ENCODE results near the gene PACC1.
"Not testable (repeated sequence)": the region's sequence is repeated elsewhere in the genome, so short reads cannot be mapped to it uniquely, and the experiment has no call there.

The PACC1 gene

GRCh38 chr1:212423879-212424278 is 9.2 kb upstream of the PACC1 start:
- Mint-ChIP-seq H3K4me3 (no peak overlapping the region), H3K36me3 (no peaks in the 10 kb centered on the region), H3K9me3 (no peaks in the 10 kb centered on the region), H3K27ac (no peak overlapping the region), H3K4me1 (no peaks in the 10 kb centered on the region), H3K27me3 (peaks cover 1% of the 10 kb centered on the region)

- no peaks in the 10 kb centered on the region for H3K9me3 Mint-ChIP-seq
- H3K27ac Mint-ChIP-seq = no peak overlapping the region
- H3K27me3 Mint-ChIP-seq = peaks cover 1% of the 10 kb centered on the region
- H3K36me3 Mint-ChIP-seq = no peaks in the 10 kb centered on the region
- no peak overlapping the region for H3K4me3 Mint-ChIP-seq
- no peaks in the 10 kb centered on the region for H3K4me1 Mint-ChIP-seq
These were observed 6.5 kb upstream of the PACC1 start for GRCh38 chr1:212421165-212421564.

GRCh38 chr1:212415107-212415841 is 588 bp upstream of the PACC1 start:
- Mint-ChIP-seq H3K9me3 (no peaks in the 10 kb centered on the region), H3K27me3 (no peaks in the 10 kb centered on the region), H3K36me3 (peaks cover 1% of the 10 kb centered on the region), H3K4me3 (peak overlapping the region; percentile 97), H3K4me1 (peaks cover 38% of the 10 kb centered on the region), H3K27ac (peak overlapping the region; percentile 93)

GRCh38 chr1:212413902-212414327 is 771 bp downstream of the PACC1 start:
- H3K27ac Mint-ChIP-seq = peak overlapping the region; percentile 80
- peaks cover 9% of the 10 kb centered on the region for H3K36me3 Mint-ChIP-seq
- no peaks in the 10 kb centered on the region for H3K9me3 Mint-ChIP-seq
- no peaks in the 10 kb centered on the region for H3K27me3 Mint-ChIP-seq
- peak overlapping the region; percentile 97 for H3K4me3 Mint-ChIP-seq
- H3K4me1 Mint-ChIP-seq = peaks cover 38% of the 10 kb centered on the region

GRCh38 chr1:212412374-212412773 is 2.3 kb downstream of the PACC1 start:
- H3K27me3 Mint-ChIP-seq = no peaks in the 10 kb centered on the region
- no peaks in the 10 kb centered on the region for H3K9me3 Mint-ChIP-seq
- peaks cover 38% of the 10 kb centered on the region for H3K4me1 Mint-ChIP-seq
- no peak overlapping the region for H3K4me3 Mint-ChIP-seq
- H3K36me3 Mint-ChIP-seq = peaks cover 12% of the 10 kb centered on the region
- no peak overlapping the region for H3K27ac Mint-ChIP-seq

- H3K4me1 Mint-ChIP-seq = peaks cover 32% of the 10 kb centered on the region
- H3K36me3 Mint-ChIP-seq = peaks cover 13% of the 10 kb centered on the region
- no peak overlapping the region for H3K27ac Mint-ChIP-seq
- H3K9me3 Mint-ChIP-seq = no peaks in the 10 kb centered on the region
- no peak overlapping the region for H3K4me3 Mint-ChIP-seq
- no peaks in the 10 kb centered on the region for H3K27me3 Mint-ChIP-seq
These were observed 4.4 kb downstream of the PACC1 start for GRCh38 chr1:212410231-212410820.

DNA sequence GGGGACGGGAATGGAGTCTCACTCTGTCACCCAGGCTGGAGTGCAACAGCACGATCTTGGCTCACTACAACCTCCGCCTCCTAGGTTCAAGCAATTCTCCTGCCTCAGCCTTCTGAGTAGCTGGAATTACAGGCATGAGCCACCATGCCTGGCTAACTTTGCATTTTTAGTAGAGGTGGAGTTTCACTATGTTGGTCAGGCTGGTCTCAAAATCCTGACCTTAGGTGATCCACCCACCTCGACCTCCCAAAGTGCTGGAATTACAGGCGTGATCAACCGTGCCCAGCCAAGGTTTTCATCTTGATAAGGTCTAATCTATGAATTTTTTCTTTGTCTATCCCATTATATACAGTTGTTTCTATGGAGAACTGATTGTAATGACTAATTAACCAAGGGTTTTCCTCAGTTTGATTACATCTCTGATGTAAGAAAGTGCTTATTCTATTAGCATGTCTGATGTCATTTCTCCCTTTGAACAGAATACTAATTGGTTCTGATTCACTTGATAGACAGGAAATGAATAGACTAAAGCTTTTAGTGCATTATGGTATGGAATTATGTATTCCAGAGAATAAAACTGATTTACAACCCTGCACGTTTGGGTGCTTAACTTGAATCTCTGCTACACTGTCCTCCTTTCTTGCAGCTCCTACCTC is 11.9 kb downstream of the PACC1 start:
- Mint-ChIP-seq H3K27ac (no peak overlapping the region), H3K4me3 (no peak overlapping the region), H3K36me3 (peaks cover 23% of the 10 kb centered on the region), H3K9me3 (no peaks in the 10 kb centered on the region), H3K27me3 (no peaks in the 10 kb centered on the region), H3K4me1 (peaks cover 3% of the 10 kb centered on the region)

GRCh38 chr1:212401838-212402582 is 12.7 kb downstream of the PACC1 start:
- H3K4me3 Mint-ChIP-seq = no peak overlapping the region
- no peaks in the 10 kb centered on the region for H3K27me3 Mint-ChIP-seq
- no peaks in the 10 kb centered on the region for H3K9me3 Mint-ChIP-seq
- peaks cover 27% of the 10 kb centered on the region for H3K36me3 Mint-ChIP-seq
- no peak overlapping the region for H3K27ac Mint-ChIP-seq
- H3K4me1 Mint-ChIP-seq = peaks cover 3% of the 10 kb centered on the region

DNA sequence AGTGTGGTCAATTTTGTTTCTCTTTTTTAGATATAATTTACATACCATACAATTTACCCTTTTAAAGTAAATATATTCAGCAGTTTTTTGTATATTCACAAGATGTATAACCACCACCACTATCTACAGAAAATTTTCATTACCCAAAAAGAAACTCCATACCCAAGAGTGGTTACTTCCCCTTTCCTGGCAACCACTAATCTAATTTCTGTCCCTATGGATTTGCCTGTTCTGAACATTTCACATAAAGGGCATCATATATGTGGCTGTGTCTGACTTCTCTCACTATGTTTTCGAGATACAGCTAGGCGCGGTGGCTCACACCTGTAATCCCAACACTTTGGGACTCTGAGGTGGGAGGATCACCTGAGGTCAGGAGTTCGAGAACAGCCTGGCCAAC is 13.6 kb downstream of the PACC1 start:
- Mint-ChIP-seq H3K9me3 (no peaks in the 10 kb centered on the region), H3K27me3 (no peaks in the 10 kb centered on the region), H3K36me3 (peaks cover 33% of the 10 kb centered on the region), H3K4me3 (no peak overlapping the region), H3K4me1 (peaks cover 3% of the 10 kb centered on the region), H3K27ac (no peak overlapping the region)

DNA sequence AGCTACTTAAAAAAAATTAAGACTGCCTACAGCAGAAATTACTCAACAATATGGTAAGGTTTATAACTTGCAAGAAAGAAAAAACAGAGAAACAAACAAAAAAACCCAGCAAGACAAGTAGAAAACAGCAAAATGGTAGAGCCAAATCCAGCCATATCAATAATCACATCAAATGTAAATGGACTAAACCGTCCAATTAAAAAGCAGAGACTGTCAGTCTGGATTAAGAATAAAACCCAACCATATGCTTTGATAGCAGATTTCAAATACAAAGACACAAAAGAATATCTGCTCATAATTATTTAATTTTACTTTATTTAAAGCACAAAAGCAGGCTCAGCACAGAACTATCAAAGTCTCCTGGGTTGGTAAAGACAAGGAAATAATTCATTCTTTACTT is 17.5 kb downstream of the PACC1 start:
- H3K4me1 Mint-ChIP-seq = peaks cover 9% of the 10 kb centered on the region
- no peaks in the 10 kb centered on the region for H3K27me3 Mint-ChIP-seq
- no peak overlapping the region for H3K4me3 Mint-ChIP-seq
- no peaks in the 10 kb centered on the region for H3K9me3 Mint-ChIP-seq
- peaks cover 24% of the 10 kb centered on the region for H3K36me3 Mint-ChIP-seq
- H3K27ac Mint-ChIP-seq = no peak overlapping the region

DNA sequence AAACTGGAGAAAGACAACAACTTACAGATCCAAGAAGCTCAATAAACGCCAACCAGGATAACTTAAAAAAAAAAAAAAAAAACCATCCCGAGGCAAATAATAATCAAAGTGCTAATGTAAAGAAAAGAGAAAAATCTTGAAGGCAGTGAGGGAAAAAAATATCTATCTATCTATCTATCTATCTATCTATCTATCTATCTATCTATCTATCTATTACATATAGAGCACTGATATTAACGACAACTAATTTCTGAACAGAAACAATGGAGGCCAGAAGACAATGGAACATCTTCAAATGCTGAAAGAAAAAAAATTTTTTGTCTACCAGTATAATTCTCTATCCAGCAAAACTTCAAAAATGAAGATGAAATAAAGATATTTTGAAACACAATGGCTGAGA is 18.0 kb downstream of the PACC1 start:
- Mint-ChIP-seq H3K9me3 (no peaks in the 10 kb centered on the region), H3K4me3 (no peak overlapping the region), H3K27me3 (no peaks in the 10 kb centered on the region), H3K36me3 (peaks cover 24% of the 10 kb centered on the region), H3K4me1 (peaks cover 8% of the 10 kb centered on the region), H3K27ac (no peak overlapping the region)

- Mint-ChIP-seq H3K36me3 (peaks cover 27% of the 10 kb centered on the region), H3K4me1 (peaks cover 11% of the 10 kb centered on the region)
- H3K9me3 Mint-ChIP-seq, H3K4me3 Mint-ChIP-seq, H3K27ac Mint-ChIP-seq, H3K27me3 Mint-ChIP-seq: not testable (repeated sequence)
These were observed 18.8 kb downstream of the PACC1 start for GRCh38 chr1:212395678-212396437.

DNA sequence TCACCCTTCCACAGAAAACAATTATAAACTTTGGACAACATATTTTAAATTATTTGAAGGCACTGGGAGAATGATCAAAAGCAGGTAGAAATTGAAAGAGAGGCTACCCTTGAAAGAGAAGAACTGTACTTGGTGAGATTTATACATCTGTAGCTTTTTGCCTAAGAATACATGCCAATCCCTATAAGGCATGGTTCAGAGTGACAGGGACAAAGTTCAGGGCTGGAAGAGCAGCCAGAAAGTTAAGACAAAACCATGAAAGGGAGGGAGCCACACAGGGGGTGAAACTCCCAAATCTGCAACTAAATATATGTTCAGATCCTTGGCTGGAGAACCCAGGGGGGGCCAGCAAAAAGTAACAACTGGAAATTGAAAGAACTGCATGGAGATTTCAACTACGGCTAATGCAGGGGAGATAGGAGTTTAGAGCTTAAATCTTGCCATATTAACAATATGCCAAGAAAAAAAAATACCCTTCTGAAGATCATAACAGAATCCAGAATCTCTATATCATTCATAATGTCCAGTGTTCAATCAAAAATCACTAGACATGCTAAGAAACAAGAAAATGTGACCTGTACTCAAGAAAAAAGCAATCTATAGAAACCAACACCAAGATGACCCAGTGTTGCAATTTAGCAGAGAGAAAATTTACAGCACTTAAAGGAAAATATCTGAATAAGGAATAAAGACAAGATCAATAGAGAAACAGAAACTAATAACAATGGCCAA is 25.5 kb downstream of the PACC1 start:
- H3K36me3 Mint-ChIP-seq = peaks cover 26% of the 10 kb centered on the region
- H3K27ac Mint-ChIP-seq = no peak overlapping the region
- H3K27me3 Mint-ChIP-seq = no peaks in the 10 kb centered on the region
- H3K4me1 Mint-ChIP-seq = peaks cover 20% of the 10 kb centered on the region
- H3K4me3 Mint-ChIP-seq = no peak overlapping the region
- H3K9me3 Mint-ChIP-seq = peaks cover 9% of the 10 kb centered on the region

DNA sequence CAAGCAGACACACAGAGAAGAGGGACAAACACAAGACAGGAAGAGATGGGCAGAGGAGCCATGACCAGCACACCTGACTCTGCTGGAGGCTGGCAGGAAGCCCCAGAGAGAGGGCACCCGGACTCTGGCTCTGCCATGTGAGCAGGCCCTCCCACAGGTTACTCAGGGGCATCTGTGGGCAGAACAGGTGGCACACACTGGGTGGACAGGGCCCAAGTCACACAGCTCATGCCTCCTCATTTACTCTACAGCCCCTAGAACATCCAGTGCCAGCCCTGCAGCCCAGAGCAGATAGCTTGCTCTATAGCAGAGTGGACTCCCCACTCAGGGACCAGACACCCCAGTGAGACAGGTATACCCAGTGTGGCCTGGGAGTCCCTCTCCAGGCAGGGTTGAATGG is 28.7 kb downstream of the PACC1 start:
- peaks cover 10% of the 10 kb centered on the region for H3K4me1 Mint-ChIP-seq
- H3K27me3 Mint-ChIP-seq = no peaks in the 10 kb centered on the region
- no peak overlapping the region for H3K27ac Mint-ChIP-seq
- H3K9me3 Mint-ChIP-seq = peaks cover 9% of the 10 kb centered on the region
- peaks cover 22% of the 10 kb centered on the region for H3K36me3 Mint-ChIP-seq
- no peak overlapping the region for H3K4me3 Mint-ChIP-seq
